Thoracic aorta (tissue), 2 donors: ENCODE data around the gene GRM8. TPM values are rescaled to one million over a fixed set of nuclear protein-coding genes. Genes with fewer than 3 reads are reported as not detected.

Experiments
- ATAC-seq: fragments of 150-250 bp; one replicate; pipeline ENCODE4 v1.8.0; 2017; ENCODE audit warnings: low read depth; ENCODE audit not compliant: insufficient number of reproducible peaks, low FRiP score
- DNase-seq: peaks from one replicate; pipeline ENCODE4 v3.0.0-alpha.2; 2020; ENCODE audit warnings: low spot score
- H3K27ac ChIP-seq, 2 donors: fragments of 200-600 bp; sonication (generic); 1 replicate in 1 of 2; 2 replicates in 1 of 2; pipeline ENCODE4 v1.5.1; 2016; ENCODE audit warnings: mild to moderate bottlenecking in 2 of 2, moderate library complexity in 2 of 2
- H3K27me3 ChIP-seq: fragments of 200-600 bp; sonication (generic); replicated peaks from 2 replicates; pipeline ENCODE4 v1.6.0; 2016; ENCODE audit warnings: mild to moderate bottlenecking; ENCODE audit not compliant: insufficient read depth
- H3K36me3 ChIP-seq: fragments of 200-600 bp; sonication (generic); one replicate; pipeline ENCODE4 v1.5.1; 2016
- H3K4me1 ChIP-seq, 2 donors: fragments of 200-600 bp; sonication (generic); 1 replicate in 1 of 2; 2 replicates in 1 of 2; pipeline versions ENCODE4 v1.5.1 to v1.6.0; 2016; ENCODE audit warnings: low read depth in 2 of 2, mild to moderate bottlenecking in 1 of 2; ENCODE audit not compliant: control insufficient read depth in 1 of 2
- H3K4me3 ChIP-seq: fragments of 200-600 bp; sonication (generic); 2 replicates; pipeline ENCODE4 v1.5.1; 2016; ENCODE audit warnings: mild to moderate bottlenecking
- H3K9me3 ChIP-seq: fragments of 200-600 bp; sonication (generic); 2 replicates; pipeline ENCODE4 v1.5.1; 2016
- CTCF ChIP-seq: fragments of 200-600 bp; sonication (generic); IDR thresholded peaks from one replicate; pipeline ENCODE4 v1.5.1; 2019; ENCODE audit warnings: antibody characterized with exemption
- total RNA-seq, 2 donors: library from RNA; depleted of rRNA; stranded (reverse); fragments of >200 nt; gene quantifications; one replicate each; pipeline versions ENCODE4 v1.1.0 to v1.2.3, GENCODE V29; 2016

GRM8 gene
- total RNA-seq, 2 donors from 2014 or later, result not detected

- H3K27me3 ChIP-seq, result no peaks in the 10 kb centered on the region
- no peaks in the 10 kb centered on the region for H3K9me3 ChIP-seq
- ATAC-seq, result no peak
- no peaks in the 10 kb centered on the region for H3K36me3 ChIP-seq
- H3K27ac ChIP-seq, result no peak overlapping the region
- TF ChIP-seq CTCF, result no peak
- no peak overlapping the region for H3K4me3 ChIP-seq
- no peaks in the 10 kb centered on the region for H3K4me1 ChIP-seq
- no peak for DNase-seq
These were observed 273.0 kb downstream of the GRM8 start for GRCh38 chr7:126979722-126980121.

DNA sequence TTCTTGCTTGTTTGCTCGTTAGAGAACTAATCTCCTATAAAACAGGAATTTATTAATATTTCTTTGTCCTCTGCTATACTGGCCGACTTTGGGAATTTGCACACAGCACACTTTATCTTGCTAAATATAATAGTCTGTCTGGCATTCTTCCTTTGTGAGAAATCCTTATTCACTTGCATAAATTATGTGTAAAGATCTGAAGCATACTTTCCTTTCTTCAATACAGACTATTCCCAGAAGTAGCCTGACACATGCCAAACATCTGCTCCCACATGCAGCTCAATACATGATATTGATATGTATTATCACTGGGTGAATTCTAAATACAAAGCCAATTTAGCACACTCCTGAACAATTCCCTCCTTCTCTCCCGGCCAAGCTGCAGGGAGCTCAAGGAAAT lies 273.9 kb downstream of the GRM8 start:
- no peak overlapping the region for H3K27ac ChIP-seq
- no peaks in the 10 kb centered on the region for H3K36me3 ChIP-seq
- H3K9me3 ChIP-seq, result no peaks in the 10 kb centered on the region
- no peak for TF ChIP-seq CTCF
- DNase-seq (no peak), ATAC-seq (no peak)
- no peaks in the 10 kb centered on the region for H3K4me1 ChIP-seq
- H3K4me3 ChIP-seq, result no peak overlapping the region
- H3K27me3 ChIP-seq, result no peaks in the 10 kb centered on the region

DNA sequence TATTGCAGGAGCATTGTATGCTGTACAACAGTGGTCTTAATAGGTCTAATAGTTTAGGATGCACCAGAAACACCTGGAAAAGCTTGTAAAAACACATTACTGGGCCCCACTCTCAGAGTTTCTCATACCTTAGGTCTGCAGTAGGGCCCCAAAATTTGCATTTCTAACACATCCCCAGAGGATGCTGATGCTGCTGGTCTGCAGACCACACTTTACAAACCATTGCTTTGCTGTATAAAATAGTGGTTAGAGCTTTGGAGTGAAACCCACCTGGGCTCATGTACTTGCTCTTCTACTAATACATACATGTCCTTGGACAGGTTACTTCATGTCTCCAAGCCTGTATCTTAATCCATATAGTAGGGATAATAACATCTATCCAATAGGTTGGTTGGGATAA lies 279.7 kb downstream of the GRM8 start:
- H3K4me1 ChIP-seq, result no peaks in the 10 kb centered on the region
- no peaks in the 10 kb centered on the region for H3K36me3 ChIP-seq
- no peak overlapping the region for H3K27ac ChIP-seq
- no peak for TF ChIP-seq CTCF
- H3K27me3 ChIP-seq, result no peaks in the 10 kb centered on the region
- H3K4me3 ChIP-seq, result no peak overlapping the region
- ATAC-seq (no peak), DNase-seq (no peak)
- no peaks in the 10 kb centered on the region for H3K9me3 ChIP-seq

DNA sequence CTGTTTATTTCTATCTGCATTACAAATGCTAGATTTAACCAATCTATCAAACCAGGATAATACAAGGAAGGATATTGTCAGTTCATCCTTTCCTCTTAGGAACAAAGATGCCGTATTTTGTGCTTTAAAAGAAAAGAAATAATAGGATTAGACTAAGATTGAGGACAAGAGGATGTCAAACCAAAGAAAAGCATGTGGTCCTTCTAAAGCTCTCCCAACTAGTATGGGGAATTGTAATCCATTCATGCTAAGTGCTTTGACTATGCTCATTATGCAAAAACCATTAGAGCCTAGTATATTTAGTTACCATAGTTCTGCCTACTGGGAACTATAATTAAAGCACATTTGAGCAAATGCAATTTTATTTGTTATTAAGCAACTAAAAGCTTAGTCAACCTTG lies 280.2 kb downstream of the GRM8 start:
- DNase-seq, result no peak
- Histone ChIP-seq H3K9me3 (no peaks in the 10 kb centered on the region), H3K4me1 (no peaks in the 10 kb centered on the region), H3K27me3 (no peaks in the 10 kb centered on the region), H3K4me3 (no peak overlapping the region), H3K27ac (no peak overlapping the region), H3K36me3 (no peaks in the 10 kb centered on the region)
- ATAC-seq, result no peak
- TF ChIP-seq CTCF, result no peak

GRCh38 chr7:126959649-126960048 lies 293.1 kb downstream of the GRM8 start:
- no peaks in the 10 kb centered on the region for H3K9me3 ChIP-seq
- no peaks in the 10 kb centered on the region for H3K27me3 ChIP-seq
- H3K4me1 ChIP-seq, result no peaks in the 10 kb centered on the region
- H3K27ac ChIP-seq, result no peak overlapping the region
- DNase-seq (no peak), ATAC-seq (no peak)
- no peak overlapping the region for H3K4me3 ChIP-seq
- H3K36me3 ChIP-seq, result no peaks in the 10 kb centered on the region
- TF ChIP-seq CTCF, result no peak
